ENCODE results near the gene GNA14. TPM values are rescaled to one million over a fixed set of nuclear protein-coding genes. Genes with fewer than 3 reads are reported as not detected.
A peak's percentile ranks its signal among the peaks of the same experiment; 100 is the strongest.
"Not testable (repeated sequence)": the region's sequence is repeated elsewhere in the genome, so short reads cannot be mapped to it uniquely, and the experiment has no call there.

GNA14 gene
- 0.42 TPM in 1 of 2 replicates, not detected in the other for total RNA-seq (2014; rRNA removed; shearing (Covaris generic))

DNA sequence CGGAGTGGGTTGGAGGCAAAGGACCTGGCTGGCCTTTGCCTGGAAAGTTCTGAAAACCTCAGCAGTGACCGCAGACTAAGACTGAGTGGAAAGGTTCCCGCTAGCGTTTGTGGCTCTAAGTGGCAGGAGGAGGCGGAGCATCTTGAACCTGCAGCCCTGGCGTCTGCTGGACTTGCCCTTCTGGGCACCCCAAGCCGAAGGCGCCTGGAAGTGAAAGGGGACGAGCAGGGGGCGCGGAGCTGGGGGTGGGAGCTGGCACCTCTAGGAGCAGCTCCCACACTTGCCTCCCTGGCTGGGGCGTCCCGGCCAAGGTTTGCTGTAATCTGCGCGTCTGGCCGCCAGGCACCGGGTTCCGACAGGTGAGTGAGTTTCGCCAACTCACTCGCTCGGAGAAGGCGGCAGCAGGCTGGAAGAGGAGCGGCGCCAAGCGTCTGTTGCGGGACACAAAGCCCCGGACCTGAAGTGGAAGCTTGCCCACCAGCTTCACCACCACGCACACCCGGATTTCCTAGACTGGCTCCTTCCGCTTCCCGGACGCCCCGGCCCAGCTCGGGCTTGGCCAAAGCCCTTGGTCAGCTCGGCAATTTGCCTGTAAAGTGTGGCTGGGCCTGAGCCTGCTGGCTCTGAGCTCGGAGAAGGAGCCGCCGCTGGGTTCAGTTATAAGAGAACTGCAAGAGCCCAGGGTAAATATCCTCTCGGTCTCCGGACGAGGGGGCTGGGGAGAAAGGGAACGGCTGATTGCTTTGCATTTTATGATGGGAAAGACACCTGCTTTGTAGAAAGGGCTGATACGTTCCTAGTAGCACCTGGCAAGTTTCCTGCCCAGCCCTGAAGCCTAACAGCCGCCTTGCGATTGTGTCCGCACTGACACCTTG lies at the start of gene GNA14:
Gene GNA14, minus strand, starts transcription at position 89 of the 875 bp plus-strand sequence. CDS start 529 bp downstream, outside the sequence.
- DNase-seq (ENCODE audit: low read depth), result peak; percentile 30

DNA sequence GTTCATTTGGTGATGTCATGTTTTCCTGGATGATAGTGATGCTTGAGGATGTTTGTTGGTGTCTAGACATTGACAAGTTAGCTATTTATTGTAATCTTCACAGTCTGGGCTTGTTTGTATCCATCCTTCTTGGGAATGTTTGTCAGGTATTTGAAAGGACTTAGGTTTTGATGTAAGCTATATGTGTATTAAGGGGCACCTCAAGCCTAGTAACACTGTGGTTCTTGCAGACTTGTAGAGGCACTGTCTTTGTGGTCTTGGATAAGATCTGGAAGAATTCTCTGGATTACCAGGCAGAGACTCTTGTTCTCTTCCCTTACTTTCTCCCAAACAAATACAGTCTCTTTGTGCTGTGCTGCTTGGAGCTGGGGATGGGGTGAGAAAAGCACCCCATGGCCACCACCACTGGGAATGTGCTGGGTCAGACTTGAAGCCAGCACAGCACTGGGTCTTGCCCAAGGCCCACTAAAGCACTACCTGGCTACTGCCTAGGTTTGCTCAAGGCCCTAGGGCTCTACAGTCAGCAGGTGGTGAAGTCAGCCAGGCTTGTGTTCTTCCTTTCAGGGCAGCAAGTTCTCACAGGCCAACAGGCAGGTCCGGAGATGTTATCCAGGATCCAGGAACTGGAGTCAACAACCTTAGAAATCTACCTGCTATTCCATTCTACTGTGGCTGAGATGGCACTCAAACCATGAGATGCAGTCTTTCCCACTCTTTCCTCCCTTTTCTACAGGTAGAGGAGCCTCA lies 49.3 kb upstream of the GNA14 start:
- DNase-seq (ENCODE audit: low read depth), result no peak

DNA sequence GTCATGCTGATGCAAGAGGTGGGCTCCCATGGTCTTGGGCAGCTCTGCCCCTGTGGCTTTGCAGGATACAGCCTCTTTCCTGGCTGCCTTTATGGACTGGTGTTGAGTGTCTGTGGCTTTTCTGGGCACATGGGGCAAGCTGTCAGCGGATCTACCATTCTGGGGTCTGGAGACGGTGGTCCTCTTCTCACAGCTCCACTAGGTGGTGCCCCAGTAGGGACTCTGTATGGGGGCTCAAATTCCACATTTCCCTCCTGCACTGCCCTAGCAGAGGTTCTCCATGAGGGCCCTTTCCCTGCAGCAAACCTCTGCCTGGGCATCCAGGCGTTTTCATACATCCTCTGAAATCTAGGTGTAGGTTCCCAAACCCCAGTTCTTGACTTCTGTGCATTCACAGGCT lies 42.6 kb upstream of the GNA14 start:
- not testable (repeated sequence) for DNase-seq (ENCODE audit: low read depth)

DNA sequence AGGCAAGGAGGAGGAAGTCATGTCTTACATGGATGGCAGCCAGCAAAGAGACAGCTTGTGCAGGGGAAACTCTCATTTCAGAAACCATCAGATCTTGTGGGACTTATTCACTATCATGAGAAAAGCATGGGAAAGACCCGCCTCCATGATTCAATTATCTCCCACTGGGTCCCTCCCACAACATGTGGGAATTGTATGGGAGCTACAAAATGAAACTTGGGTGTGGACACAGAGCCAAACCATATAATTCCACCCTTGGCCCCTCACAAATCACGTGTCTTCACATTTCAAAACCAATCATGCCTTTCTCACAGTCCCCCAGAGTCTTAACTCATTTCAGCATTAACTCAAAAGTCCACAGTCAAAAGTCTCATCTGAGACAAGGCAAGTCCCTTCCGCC lies 42.0 kb upstream of the GNA14 start:
- not testable (repeated sequence) for DNase-seq (ENCODE audit: low read depth)

DNA sequence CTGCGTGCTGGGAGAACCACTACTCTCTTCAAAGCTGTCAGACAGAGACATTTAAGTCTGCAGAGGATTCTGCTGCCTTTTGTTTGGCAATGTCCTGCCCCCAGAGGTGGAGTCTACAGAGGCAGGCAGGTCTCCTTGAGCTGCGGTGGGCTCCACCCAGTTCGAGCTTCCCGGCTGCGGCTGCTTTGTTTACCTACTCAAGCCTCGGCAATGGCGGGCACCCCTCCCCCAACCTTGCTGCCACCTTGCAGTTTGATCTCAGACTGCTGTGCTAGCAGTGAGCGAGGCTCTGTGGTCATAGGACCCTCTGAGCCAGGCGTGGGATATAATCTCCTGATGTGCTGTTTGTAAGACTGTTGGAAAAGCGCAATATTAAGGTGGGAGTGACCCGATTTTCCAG lies 39.6 kb upstream of the GNA14 start:
- DNase-seq (ENCODE audit: low read depth), result not testable (repeated sequence)

DNA sequence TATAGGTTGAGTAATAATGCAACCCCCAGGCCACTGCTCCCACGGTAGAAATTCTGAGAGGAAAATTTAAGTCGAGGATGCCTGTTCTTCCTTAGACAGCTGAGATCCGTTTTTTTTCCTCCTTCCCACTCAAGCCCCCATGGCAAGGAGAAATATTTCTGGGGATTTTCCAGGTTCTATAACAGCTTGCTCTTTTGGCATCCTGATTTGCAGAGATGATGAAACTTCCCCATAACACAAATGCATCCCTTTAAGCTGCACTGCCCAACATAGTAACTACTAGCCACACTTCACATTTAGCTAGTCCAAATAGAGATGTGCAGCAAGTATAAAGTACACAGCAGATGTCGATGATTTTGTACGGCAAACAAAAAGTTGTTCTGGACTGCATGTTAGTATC lies 32.5 kb upstream of the GNA14 start:
- DNase-seq (ENCODE audit: low read depth), result no peak

DNA sequence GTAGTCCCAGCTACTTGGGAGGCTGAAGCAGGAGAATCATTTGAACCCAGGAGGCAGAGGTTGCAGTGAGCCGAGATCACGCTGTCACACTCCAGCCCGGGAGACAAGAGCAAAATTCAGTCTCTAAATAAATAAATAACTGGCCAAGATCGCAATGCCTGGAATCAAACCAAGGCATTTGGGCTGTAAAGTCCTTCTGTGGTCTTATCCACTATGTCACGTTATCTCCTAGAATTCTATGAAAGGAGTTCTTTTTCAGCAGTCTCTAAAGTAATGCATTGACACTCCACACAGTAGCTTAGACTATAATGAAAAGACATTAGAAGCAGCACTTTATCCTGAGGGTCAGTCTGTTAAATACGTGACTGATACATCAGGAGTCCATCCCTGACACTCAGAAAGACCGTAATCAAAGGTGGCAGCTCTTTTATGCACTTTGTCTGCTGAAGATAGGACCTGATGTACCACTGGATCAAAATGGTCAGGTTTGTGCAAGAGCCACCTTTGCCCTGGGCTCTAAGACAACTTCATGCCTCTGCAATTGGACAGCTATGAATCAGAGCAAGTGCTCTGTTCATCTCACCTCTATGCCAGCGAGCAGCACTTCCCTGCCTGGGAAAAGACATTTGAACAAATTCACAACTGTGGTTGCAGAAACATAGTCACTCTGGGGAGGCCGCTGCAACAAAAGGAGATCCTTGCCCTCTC lies 31.7 kb upstream of the GNA14 start:
- no peak for DNase-seq (ENCODE audit: low read depth)

DNA sequence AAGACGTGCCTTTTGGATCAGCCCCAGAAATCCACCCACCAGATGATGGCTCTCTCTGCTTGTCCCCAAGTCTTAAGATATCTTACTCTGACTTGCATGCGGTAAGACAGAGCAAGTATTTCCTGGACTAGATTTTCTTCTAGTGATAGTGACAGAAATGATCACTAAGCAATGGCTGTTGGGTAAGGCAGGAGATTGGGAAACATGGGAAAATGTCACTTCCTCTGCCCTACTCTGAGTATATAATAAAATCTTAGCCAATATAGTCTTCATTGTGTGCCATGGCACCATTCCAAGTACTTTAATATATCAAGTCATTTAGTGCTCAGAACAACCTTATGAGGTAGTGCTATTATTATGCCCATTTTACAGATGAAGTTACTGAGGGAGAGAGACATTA lies 31.0 kb upstream of the GNA14 start:
- no peak for DNase-seq (ENCODE audit: low read depth)

DNA sequence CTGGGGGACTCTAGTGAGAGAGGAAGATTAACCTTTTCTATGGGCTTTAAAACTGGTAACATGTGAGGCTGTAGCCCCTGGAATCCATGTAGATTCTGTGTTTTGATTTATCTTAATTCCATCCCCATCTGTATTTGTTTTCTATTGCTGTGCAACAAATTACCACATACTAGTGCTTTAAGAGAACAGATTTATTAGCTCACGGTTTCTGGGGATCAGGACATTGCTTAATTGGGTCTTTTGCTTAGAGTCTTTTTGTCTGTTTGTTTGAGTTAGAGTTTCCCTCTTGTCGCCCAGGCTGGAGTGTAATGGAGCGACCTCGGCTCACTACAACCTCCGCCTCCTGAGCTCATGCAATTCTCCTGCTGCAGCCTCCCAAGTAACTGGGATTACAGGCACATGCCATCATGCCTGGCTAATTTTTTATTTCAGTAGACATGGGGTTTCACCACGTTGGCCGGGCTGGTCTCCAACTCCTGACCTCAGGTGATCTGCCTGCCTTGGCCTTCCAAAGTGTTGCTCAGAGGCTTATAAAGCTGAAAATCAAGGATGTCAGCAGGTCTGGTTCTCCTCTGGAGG lies 29.9 kb upstream of the GNA14 start:
- DNase-seq (ENCODE audit: low read depth), result no peak

DNA sequence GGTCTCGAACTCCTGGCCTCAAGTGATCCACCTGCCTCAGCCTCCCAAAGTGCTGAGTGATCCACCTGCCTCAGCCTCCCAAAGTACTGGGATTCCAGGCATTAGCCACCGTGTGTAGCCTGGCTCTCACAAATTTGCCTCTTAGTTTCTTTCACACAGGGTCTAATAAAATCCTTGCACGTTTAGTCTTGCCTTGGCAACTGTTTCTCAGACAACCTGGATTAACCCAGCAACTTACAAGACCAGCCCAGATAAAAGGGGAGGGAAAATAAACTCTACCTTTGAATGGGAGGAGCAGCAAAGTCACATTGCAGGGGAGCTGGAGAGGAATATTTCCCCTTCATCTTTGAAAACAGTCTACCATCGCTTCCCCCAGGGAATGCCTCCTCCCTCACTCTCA lies 29.3 kb upstream of the GNA14 start:
- DNase-seq (ENCODE audit: low read depth), result no peak

DNA sequence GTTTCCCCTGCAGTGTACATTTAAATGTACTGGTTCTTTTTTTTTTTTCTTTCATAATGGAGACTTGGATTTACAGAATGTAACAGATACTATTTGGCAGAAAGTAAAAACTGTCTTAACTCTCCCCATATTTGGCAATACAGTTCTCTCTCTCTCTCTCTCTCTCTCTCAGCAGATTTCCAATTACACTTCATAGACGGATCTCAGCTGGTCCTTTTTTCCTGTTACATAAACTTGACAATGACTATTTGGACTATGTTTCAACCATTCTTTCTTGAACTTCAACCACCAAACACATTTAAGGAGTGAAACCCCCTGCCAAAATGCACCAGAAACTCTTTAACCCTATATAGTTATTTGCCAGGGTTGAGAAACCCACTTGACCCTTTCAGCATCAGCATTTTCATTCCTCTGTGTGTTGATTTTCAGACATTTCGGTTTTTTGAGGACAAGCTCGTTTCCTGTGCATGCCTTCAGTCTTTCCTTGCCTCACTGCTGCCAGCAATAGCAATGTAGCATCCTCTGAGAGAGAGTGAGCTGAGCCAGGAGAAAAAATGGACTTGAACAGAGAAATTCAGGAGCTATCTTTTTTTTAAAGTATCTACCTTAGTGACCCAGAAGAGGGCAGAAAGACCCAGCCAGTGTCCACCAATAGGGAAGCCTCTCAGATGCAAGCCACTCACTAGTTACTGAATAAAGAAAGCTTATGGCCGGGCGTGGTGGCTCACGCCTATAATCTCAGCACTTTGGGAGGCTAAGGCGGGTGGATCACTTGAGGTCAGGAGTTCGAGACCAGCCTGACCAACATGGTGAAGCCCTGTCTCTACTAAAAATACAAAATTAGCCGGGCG lies 26.0 kb upstream of the GNA14 start:
- DNase-seq (ENCODE audit: low read depth), result peak; percentile 19

DNA sequence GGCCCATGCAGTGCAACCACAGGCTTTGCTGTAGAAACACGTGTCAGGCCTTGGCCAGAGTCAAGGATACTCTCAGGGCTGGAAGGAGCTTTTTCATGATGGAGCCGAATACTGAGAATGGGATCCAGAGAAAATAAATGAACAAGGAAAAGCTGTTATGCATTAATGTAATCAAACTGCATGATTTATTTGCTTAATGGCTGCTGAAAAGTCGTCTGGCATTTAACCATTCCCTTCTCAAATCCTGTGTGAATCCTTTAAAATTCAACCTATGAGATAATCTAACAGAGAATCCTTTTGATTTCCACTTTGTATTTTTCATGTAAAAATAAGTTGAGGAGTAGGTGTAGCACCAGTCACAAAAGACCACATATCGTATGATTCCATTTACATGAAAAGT lies 24.1 kb upstream of the GNA14 start:
- DNase-seq (ENCODE audit: low read depth), result no peak

DNA sequence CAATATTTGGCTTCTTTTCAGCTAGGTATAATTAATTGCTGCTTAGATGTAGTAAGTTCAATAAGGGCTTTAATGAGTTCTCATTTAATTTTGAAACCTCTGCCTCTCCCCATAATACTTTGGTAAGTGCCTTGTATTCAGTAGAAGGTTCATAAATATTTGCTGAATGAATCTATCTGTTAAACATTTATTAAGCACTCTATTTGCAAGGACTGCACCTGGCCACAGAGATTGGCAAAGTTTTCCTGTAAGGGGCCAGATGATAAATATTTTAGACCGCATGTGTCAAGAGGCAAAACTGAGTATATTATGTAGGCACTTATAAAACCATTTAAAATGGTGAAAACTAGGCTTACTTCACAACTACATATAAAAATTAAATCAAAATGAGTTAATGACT lies 19.0 kb upstream of the GNA14 start:
- DNase-seq (ENCODE audit: low read depth), result no peak

DNA sequence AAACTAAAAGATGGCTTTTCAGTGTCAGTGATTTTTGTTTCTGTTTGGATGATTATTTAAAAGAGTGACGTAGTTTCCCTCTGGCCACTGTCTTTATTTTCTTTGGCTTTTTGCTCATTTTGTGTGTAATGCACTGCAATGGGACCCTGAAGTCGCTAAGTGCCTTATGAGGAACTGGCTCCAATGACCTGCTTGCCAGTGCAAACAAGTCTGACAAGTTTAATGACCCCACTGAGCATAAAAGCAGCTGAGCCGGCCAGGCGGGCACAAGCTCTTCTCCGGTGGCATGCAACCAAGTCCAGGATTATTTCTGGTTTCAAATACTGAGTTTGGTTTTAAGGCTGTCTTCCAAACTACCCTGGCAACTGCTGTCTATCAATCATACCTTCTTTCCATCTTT lies 15.6 kb upstream of the GNA14 start:
- peak; percentile 63 for DNase-seq (ENCODE audit: low read depth)

DNA sequence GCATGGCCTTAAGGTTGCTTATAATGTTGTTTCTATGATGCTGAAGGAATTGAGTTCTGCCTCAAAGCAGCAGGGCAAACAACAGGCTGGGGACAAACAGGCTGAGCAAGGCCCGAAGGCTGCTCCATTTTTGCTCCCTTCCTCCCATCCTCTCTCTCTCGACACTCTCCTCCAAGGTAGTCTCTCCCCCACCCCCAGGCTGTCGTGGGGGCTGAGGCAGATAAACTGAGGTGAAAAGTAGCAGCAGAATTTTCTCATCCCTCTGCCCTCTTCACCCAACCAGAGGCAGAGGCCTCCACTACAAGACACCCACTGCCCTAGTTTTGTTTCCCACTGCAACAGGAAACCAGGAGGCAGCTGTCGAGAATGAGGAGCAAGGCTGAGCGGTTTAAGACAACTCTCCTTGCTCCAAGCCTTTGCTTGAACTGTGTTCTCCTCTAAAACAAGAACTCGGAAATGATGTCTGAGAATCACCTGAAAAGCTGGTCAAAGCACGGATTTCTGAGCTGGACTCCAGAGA lies 13.5 kb upstream of the GNA14 start:
- DNase-seq (ENCODE audit: low read depth), result no peak

DNA sequence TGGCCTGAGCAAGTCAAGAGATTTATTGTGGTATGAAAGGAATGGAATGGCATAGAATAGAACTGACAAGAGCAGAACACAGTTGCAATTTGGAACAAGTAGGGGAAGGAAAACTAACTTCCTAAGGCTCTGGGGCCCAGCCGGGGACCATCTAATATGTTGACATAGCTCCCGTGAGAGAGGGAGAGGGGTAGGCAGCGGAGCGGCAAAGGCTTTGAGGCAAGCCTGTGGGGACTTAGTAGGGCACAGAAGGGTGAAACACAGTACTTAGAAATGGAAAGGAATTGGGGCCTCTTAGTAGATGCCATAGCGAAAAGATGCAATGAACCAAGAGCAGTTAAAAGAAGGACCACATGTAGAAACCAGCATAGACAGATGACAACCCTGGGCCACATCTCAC lies 11.8 kb upstream of the GNA14 start:
- no peak for DNase-seq (ENCODE audit: low read depth)

DNA sequence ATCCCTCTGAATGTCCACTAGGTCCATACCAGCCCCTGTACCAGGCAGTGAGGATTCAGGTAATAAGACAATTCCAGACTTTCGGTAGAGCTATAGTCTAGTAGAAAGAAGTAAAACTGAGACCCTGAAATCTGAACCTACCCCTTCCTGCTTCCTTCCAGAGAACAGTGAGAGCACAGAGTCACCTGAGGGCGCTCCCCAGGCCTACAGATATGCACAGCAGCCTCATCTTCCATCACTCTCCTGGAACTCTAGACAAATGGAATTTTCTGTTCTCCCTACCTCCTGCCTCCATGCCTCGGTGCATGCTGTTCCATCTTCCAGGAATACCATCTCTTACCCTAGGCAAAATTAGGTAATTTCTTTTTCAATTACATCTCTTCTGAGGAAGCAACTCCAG lies 3.1 kb upstream of the GNA14 start:
- no peak for DNase-seq (ENCODE audit: low read depth)

DNA sequence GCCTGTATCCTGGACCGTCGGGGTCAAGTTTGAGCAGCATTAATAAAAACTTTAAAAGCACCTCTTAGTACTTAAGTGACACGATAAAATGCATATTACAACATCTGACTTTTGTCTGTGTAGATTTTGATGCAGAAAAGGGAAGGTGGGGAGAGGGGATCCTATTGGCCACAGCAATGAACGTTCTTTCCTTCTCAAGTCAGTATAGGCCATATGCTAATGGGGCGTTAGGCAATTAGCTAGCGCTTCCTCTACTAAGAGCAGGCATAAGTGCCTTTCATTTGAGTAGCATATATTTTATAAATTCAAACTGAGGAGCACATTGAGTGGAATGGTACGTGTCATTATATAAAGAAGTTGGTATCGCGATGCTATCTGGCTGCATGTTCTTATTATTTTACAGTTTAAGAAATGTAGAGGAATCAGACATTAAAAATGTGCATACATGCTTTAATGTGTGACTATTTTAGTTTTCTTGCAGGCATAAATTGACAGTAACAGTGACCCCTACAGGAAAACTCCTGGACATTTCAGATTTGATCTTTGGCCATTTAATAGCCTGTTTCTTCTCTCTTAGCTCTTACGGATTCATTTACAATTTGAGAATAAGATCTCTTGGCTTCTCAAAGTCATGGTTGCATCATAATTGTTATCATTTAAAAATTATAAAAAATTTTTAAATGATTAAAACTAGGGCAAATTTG lies 1.1 kb upstream of the GNA14 start:
- peak; percentile 14 for DNase-seq (ENCODE audit: low read depth)

DNA sequence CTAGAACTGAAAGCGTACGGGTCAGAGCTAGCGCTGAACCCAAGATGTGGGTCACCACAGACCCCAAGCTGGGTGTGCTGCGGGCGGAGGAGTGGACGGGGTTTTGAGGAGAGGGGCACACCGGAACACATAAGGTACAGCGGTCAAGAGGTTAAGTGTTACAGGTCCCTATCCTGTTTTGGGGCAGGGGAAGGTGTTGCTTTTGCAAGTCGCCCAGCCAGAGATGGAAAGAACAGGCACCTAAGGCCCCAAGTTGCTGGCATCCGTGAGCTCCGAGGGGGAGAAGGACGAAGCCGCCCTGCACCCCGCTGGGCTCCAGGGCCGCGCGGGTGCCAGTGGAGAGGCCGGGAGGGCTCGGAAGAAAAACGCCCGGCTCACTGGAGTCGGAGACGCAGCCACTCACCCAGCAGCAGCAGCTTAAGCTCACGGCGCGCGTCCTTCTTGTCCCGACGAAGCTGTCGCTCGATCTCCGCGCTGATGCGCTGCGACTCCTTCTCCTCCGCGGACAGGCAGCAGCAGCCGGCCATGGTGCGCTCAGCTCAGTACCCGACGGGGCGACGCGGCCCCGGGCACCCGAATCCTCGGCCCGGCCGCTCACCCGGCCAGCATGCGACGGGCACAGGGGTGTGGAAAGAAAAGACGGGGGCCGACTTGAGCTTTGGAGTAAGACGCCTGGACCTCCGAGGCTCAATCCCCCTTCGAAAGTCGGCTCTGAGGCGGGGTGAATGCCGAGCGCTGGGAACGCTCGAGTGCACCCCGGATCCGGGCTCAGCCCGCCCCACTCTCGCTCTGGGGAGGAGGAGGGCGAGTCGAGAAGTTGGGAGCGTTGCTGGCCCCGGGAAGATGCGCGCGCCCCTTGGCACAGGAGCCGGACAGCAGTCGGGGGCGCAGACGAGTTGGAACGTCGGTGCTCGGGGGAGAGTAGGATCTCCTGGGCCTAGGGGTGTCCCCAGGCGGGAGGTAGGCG lies 572 bp downstream of the GNA14 start:
- DNase-seq (ENCODE audit: low read depth), result no peak
